ENCODE data around the gene TMEM121. TPM values are rescaled to one million over a fixed set of nuclear protein-coding genes. Genes with fewer than 3 reads are reported as not detected.

Gene TMEM121
- total and polyA plus RNA-seq, 2 of the 8 experiments (the other 6 are each of a cell fraction or from before 2014, with no cell fraction given) = 1.9 TPM; not detected in 1

GRCh38 chr14:105549481-105549880 is 23.1 kb downstream of the TMEM121 start:
- ChIA-PET CTCF (ENCODE audit: partially characterized antibody) (interaction anchor here (0.6 to 4.1 kb wide), 3 partner anchors 12 to 118 kb away, joined by 3 to 21 read pairs (median 3); no protein-coding TSS in a partner anchor), POLR2A (ENCODE audit: partially characterized antibody) (no interaction called here)
- Histone ChIP-seq H3K9me3 (ENCODE audit: insufficient read depth in 2 of 2, low read depth in 1 of 2, low read length in 1 of 2) (peaks cover 26 to 77% of the 10 kb centered on the region in 2 experiments), H3K4ac (replicated peaks; ENCODE audit: insufficient read length, low read depth, low read length) (no peak overlapping the region), H3K27me3 (replicated peaks in 1 of 4; ENCODE audit: control insufficient read depth in 3 of 4, extremely low read depth in 1 of 4, insufficient read depth in 3 of 4, low read length in 3 of 4) (no peaks in the 10 kb centered on the region), H4K8ac (ENCODE audit: extremely low read depth, insufficient read depth, low read length) (no peak overlapping the region), H3K18ac (ENCODE audit: extremely low read depth, low read length) (no peak overlapping the region), H2BK12ac (ENCODE audit: low read depth, low read length) (no peak overlapping the region), H2AK5ac (ENCODE audit: low read depth, low read length) (no peak overlapping the region), H3K27ac (ENCODE audit: low read depth, low read length) (no peak overlapping the region), H2BK20ac (ENCODE audit: low read length) (no peak overlapping the region), H4K5ac (ENCODE audit: insufficient read length, low read depth, low read length) (no peak overlapping the region), H3K14ac (ENCODE audit: insufficient read length) (no peak overlapping the region), H2AFZ (ENCODE audit: low read length) (no peak overlapping the region), H3K79me1 (ENCODE audit: low read depth, low read length) (no peaks in the 10 kb centered on the region), H2BK5ac (ENCODE audit: low read depth, low read length) (no peak overlapping the region), H3K4me1 (replicated peaks in 1 of 4; ENCODE audit: control insufficient read depth in 3 of 4, insufficient read depth in 4 of 4, low read length in 3 of 4) (no peaks in the 10 kb centered on the region), H3K79me2 (ENCODE audit: control insufficient read depth in 1 of 2, insufficient read depth in 2 of 2, low read length in 2 of 2) (no peaks in the 10 kb centered on the region), H3K23me2 (ENCODE audit: low read depth, low read length) (no peaks in the 10 kb centered on the region), H3K36me3 (ENCODE audit: control insufficient read depth in 2 of 4, insufficient read depth in 4 of 4, low read length in 3 of 4) (no peaks in the 10 kb centered on the region), H3K4me3 (ENCODE audit: extremely low read depth in 1 of 4, insufficient read depth in 2 of 4, low read depth in 3 of 4, low read length in 4 of 4) (no peak overlapping the region), H2BK120ac (replicated peaks; ENCODE audit: low read depth, low read length) (no peak overlapping the region), H2BK15ac (ENCODE audit: low read length) (no peak overlapping the region), H3K56ac (replicated peaks; ENCODE audit: insufficient read length, low read depth, low read length) (no peak overlapping the region), H4K20me1 (replicated peaks in 1 of 2; ENCODE audit: control insufficient read depth in 1 of 2, insufficient read depth in 2 of 2, low read length in 2 of 2) (no peaks in the 10 kb centered on the region), H3K23ac (ENCODE audit: insufficient read length) (no peak overlapping the region), H3K9ac (replicated peaks in 1 of 4; ENCODE audit: extremely low read depth in 1 of 4, low read depth in 3 of 4, low read length in 3 of 4) (no peak overlapping the region), H3K4me2 (ENCODE audit: insufficient read depth in 1 of 2, low read depth in 2 of 2, low read length in 2 of 2) (no peak overlapping the region), H4K91ac (replicated peaks; ENCODE audit: insufficient read length, low read length) (no peak overlapping the region)
- no peak for DNase-seq (ENCODE audit: low read depth in 1 of 2, low spot score in 2 of 2)
- FAIRE-seq = no peak
- 83% methylated on average over 12 of the region's 23 CpGs; no CpG with 5 or more reads in 1 of the 2 experiments for WGBS, 2 experiments (ENCODE audit: extremely low coverage in 1 of 2, insufficient coverage in 1 of 2, insufficient read length in 1 of 2, insufficient replicate concordance in 2 of 2, low coverage in 1 of 2, low lambda C conversion rate in 2 of 2, missing lambda C conversion rate in 1 of 2)
- TF ChIP-seq SP2 (IDR thresholded peaks at IDR 0.05; ENCODE audit: low read length) = no peak
- no peak for TF ChIP-seq SUZ12 (IDR thresholded peaks at IDR 0.05; ENCODE audit: low read length)
- no peak for TF ChIP-seq BRCA1 (IDR thresholded peaks at IDR 0.05; ENCODE audit: low read depth, low read length)
- TF ChIP-seq MAX (IDR thresholded peaks at IDR 0.05) = no peak
- TF ChIP-seq HDAC2 (IDR thresholded peaks at IDR 0.05; ENCODE audit: borderline replicate concordance in 1 of 2, low read depth in 2 of 2, low read length in 2 of 2) = no peak
- TF ChIP-seq ATF3 (IDR thresholded peaks at IDR 0.05; ENCODE audit: insufficient read depth, low read depth, low read length) = no peak
- TF ChIP-seq SP4 (IDR thresholded peaks at IDR 0.05; ENCODE audit: low read length) = no peak
- no peak for TF ChIP-seq TBP (IDR thresholded peaks at IDR 0.05; ENCODE audit: low read depth, low read length)

Data from H1 (cell line).